ENCODE measurements around the gene DNPEP. TPM values are rescaled to one million over a fixed set of nuclear protein-coding genes. Genes with fewer than 3 reads are reported as not detected.

DNPEP gene
- total RNA-seq, 4 donors from 2014 or later: 35.9 to 49.5 (median 41.6) TPM

GRCh38 chr2:219388907-219389156 lies 1.1 kb upstream of the DNPEP start:
- no peaks in the 10 kb centered on the region for H3K9me3 ChIP-seq
- H3K27ac ChIP-seq: peak overlapping the region; percentile 49 to 81 (median 51)
- H3K36me3 ChIP-seq: peaks cover 13 to 15% of the 10 kb centered on the region in 2 donors
- H3K4me1 ChIP-seq: peaks cover 8 to 13% of the 10 kb centered on the region in 2 donors
- intact Hi-C loops (cut with DNase I): loop anchor here (5.0 to 10.0 kb wide), 2 partner anchors 108 to 224 kb away; partner anchors contain the start of genes GMPPA and NHEJ1
- H3K4me3 ChIP-seq (replicated peaks in 1 of 3): no peak overlapping the region
- DNase-seq: no peak
- TF ChIP-seq CTCF (IDR thresholded peaks at IDR 0.05) (no peak), POLR2A (IDR thresholded peaks at IDR 0.05) (no peak)
- WGBS, 2 donors: 48 to 51% methylated on average over 6 of the region's 6 CpGs
- H3K27me3 ChIP-seq: no peaks in the 10 kb centered on the region

- 3 to 4% methylated on average over 10 to 14 of the region's 78 CpGs for WGBS, 2 donors
- peaks cover 8 to 13% of the 10 kb centered on the region in 2 donors for H3K4me1 ChIP-seq
- H3K4me3 ChIP-seq (replicated peaks in 1 of 3): peak overlapping the region in 1 of 3 donors; percentile 79
- peaks cover 13 to 16% of the 10 kb centered on the region in 2 donors for H3K36me3 ChIP-seq
- H3K27me3 ChIP-seq: no peaks in the 10 kb centered on the region
- TF ChIP-seq POLR2A (IDR thresholded peaks at IDR 0.05) (peak in 1 of 2 donors; percentile 34), CTCF (IDR thresholded peaks at IDR 0.05) (peak; percentile 40 to 93 (median 64))
- H3K27ac ChIP-seq: peak overlapping the region; percentile 49 to 81 (median 51)
- no peaks in the 10 kb centered on the region for H3K9me3 ChIP-seq
- intact Hi-C loops (cut with DNase I): loop anchor here (5.0 to 10.0 kb wide), 2 partner anchors 109 to 224 kb away; partner anchors contain the start of genes GMPPA and NHEJ1
- DNase-seq: peak; percentile 99
Measured at GRCh38 chr2:219388121-219388906, 602 bp upstream of the DNPEP start.

- H3K4me3 ChIP-seq (replicated peaks in 1 of 3): peak overlapping the region; percentile 49 to 97 (median 79)
- H3K9me3 ChIP-seq: no peaks in the 10 kb centered on the region
- H3K27me3 ChIP-seq: no peaks in the 10 kb centered on the region
- TF ChIP-seq POLR2A (IDR thresholded peaks at IDR 0.05) (no peak), CTCF (IDR thresholded peaks at IDR 0.05) (no peak)
- H3K27ac ChIP-seq: peak overlapping the region; percentile 91 to 97 (median 93)
- WGBS, 2 donors: 38 to 39% methylated on average over 15 to 17 of the region's 19 CpGs
- DNase-seq: no peak
- intact Hi-C loops (cut with DNase I): loop anchor here (5.0 to 10.0 kb wide), 2 partner anchors 111 to 222 kb away; partner anchors contain the start of genes GMPPA and NHEJ1
- H3K4me1 ChIP-seq: peaks cover 8 to 13% of the 10 kb centered on the region in 2 donors
- H3K36me3 ChIP-seq: peaks cover 20 to 22% of the 10 kb centered on the region in 2 donors
Measured at GRCh38 chr2:219386532-219387280, 1.0 kb downstream of the DNPEP start.

GRCh38 chr2:219385958-219386520 lies 1.7 kb downstream of the DNPEP start:
- intact Hi-C loops (cut with DNase I): loop anchor here (5.0 to 10.0 kb wide), 2 partner anchors 111 to 221 kb away; partner anchors contain the start of genes GMPPA and NHEJ1
- Histone ChIP-seq H3K9me3 (no peaks in the 10 kb centered on the region), H3K27ac (no peak overlapping the region), H3K4me1 (peaks cover 8 to 13% of the 10 kb centered on the region in 2 donors), H3K27me3 (no peaks in the 10 kb centered on the region), H3K4me3 (replicated peaks in 1 of 3) (no peak overlapping the region), H3K36me3 (peaks cover 26 to 29% of the 10 kb centered on the region in 2 donors)
- 95 to 97% methylated on average over 19 of the region's 19 CpGs for WGBS, 2 donors
- TF ChIP-seq CTCF (IDR thresholded peaks at IDR 0.05) (no peak), POLR2A (IDR thresholded peaks at IDR 0.05) (no peak)
- no peak for DNase-seq

Data from thyroid gland (tissue), 4 donors.